Upper lobe of right lung (tissue), 1 donor: Measurements from ENCODE around the gene ABCC11. TPM values are rescaled to one million over a fixed set of nuclear protein-coding genes. Genes with fewer than 3 reads are reported as not detected.
A peak's percentile ranks its signal among the peaks of the same experiment; 100 is the strongest.

Source experiments
- ATAC-seq: fragments of 200-7000 bp; cut with Tn5 transposase; one replicate; pipeline ENCODE4 v1.9.1; 2020; ENCODE audit warnings: mild to moderate bottlenecking, moderate library complexity
- DNase-seq: peaks from one replicate; pipeline ENCODE4 v3.0.0-alpha.2; 2020
- H3K27ac ChIP-seq: fragments of 200-600 bp; one replicate; pipeline ENCODE4 v1.8.0; 2022
- H3K27me3 ChIP-seq: fragments of 200-600 bp; one replicate; pipeline ENCODE4 v1.8.0; 2022; ENCODE audit warnings: mild to moderate bottlenecking
- H3K36me3 ChIP-seq: fragments of 200-600 bp; one replicate; pipeline ENCODE4 v1.8.0; 2022
- H3K4me1 ChIP-seq: fragments of 200-600 bp; one replicate; pipeline ENCODE4 v1.8.0; 2022
- H3K4me3 ChIP-seq: fragments of 200-600 bp; one replicate; pipeline ENCODE4 v1.8.0; 2022; ENCODE audit warnings: mild to moderate bottlenecking
- H3K9me3 ChIP-seq: fragments of 200-600 bp; one replicate; pipeline ENCODE4 v1.8.0; 2022
- intact Hi-C: fragments of 100-400 bp; cut with DNase I; formaldehyde crosslinking; loops from one replicate; pipeline ENCODE4 v1.11.0; 2022
- total RNA-seq: library from RNA; stranded (reverse); fragmentation: NEBNext Ultra II Directional; extraction: Animal tissue kit (Norgen Biotek cat#: 25700); gene quantifications from one replicate; pipeline ENCODE4 v1.2.1, GENCODE V29; 2021
- TF ChIP-seq, protein P1 (sequence below): fragments of 200-600 bp; IDR thresholded peaks from one replicate; pipeline ENCODE4 v1.8.0; 2022; ENCODE audit warnings: antibody characterized with exemption
- donor health status: DM: no; HTN: yes; CAD: no; lungs with severe emphysema.

Gene ABCC11
- total RNA-seq, 1 donor from 2014 or later = not detected

- H3K4me3 ChIP-seq = no peak overlapping the region
- H3K27ac ChIP-seq = no peak overlapping the region
- no peak for DNase-seq
- no peaks in the 10 kb centered on the region for H3K36me3 ChIP-seq
- TF ChIP-seq, protein P1, sequence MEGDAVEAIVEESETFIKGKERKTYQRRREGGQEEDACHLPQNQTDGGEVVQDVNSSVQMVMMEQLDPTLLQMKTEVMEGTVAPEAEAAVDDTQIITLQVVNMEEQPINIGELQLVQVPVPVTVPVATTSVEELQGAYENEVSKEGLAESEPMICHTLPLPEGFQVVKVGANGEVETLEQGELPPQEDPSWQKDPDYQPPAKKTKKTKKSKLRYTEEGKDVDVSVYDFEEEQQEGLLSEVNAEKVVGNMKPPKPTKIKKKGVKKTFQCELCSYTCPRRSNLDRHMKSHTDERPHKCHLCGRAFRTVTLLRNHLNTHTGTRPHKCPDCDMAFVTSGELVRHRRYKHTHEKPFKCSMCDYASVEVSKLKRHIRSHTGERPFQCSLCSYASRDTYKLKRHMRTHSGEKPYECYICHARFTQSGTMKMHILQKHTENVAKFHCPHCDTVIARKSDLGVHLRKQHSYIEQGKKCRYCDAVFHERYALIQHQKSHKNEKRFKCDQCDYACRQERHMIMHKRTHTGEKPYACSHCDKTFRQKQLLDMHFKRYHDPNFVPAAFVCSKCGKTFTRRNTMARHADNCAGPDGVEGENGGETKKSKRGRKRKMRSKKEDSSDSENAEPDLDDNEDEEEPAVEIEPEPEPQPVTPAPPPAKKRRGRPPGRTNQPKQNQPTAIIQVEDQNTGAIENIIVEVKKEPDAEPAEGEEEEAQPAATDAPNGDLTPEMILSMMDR = no peak
- no peak for ATAC-seq
- no peaks in the 10 kb centered on the region for H3K9me3 ChIP-seq
- no peaks in the 10 kb centered on the region for H3K4me1 ChIP-seq
- intact Hi-C loops = no loop called here
- H3K27me3 ChIP-seq = no peaks in the 10 kb centered on the region
Observed at GRCh38 chr16:48118841-48119240, 128.5 kb downstream of the ABCC11 start.

DNA sequence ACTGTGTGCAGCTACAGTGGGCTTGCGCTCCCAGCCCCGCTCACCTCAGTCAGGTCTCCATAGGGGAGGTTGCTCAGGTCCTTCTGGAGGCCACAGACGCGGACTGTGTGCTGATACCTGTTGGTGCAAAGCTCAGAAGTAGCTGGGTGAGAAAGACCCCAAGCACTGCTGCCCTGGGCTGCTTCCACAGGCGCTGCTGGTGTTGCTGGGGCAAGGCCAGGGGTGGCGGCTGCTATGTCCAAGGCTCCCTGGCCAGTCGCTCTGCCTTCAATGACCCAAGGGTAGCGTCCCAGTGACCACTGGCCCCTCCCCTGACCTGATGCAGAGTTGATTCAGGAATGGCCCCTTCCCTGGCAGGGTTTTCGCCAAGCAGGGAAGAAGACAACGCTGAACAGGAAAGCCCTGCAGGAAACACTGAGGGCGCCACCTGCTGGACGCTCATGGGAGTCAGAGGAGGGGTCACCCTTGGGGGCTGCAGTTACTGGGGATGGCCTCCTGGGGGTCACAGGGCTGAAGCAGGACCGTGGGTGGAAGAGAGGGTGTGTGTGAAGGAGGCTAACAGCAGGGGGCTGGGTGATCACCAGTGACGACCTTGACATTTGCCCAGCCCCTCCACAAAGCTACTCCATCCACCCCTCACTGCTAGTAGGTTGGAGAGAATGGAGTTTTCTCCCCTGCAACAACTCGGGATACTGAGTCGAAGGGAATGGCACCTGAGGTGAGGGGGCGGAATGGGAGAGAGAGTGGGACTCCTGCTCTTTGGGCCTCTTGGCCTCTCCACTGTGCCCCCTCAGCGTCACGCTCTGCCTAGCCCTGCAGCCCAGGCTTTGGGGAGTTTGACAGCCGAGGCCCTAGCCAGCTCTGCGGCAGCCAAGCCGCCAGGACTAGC, 129.9 kb downstream of the ABCC11 start:
- Histone ChIP-seq H3K4me1 (no peaks in the 10 kb centered on the region), H3K27me3 (no peaks in the 10 kb centered on the region), H3K9me3 (no peaks in the 10 kb centered on the region), H3K4me3 (no peak overlapping the region), H3K36me3 (no peaks in the 10 kb centered on the region), H3K27ac (no peak overlapping the region)
- DNase-seq (peak; percentile 75), ATAC-seq (peak; percentile 72)
- intact Hi-C loops = no loop called here
- TF ChIP-seq, protein P1 = peak; percentile 61

Other genes with a start within 250 kb of the ABCC11 start
- not detected for gene ABCC12, start 91.5 kb downstream of the ABCC11 start, total RNA-seq
- gene LONP2, start 3.2 kb downstream of the ABCC11 start, total RNA-seq = 63.3 TPM
- 24.8 TPM for gene SIAH1, start 137.9 kb upstream of the ABCC11 start, total RNA-seq